Karpas-422 (cell line): ENCODE measurements around the gene RPL9. TPM values are rescaled to one million over a fixed set of nuclear protein-coding genes. Genes with fewer than 3 reads are reported as not detected.
"Not testable (repeated sequence)": the region's sequence is repeated elsewhere in the genome, so short reads cannot be mapped to it uniquely, and the experiment has no call there.

Source experiments
- DNase-seq: peaks from one replicate; pipeline ENCODE4 v3.0.0-alpha.2; 2015
- H2AFZ ChIP-seq: fragments of 200-600 bp; sonication (generic); 2 replicates; pipeline ENCODE4 v1.6.1; 2014; ENCODE audit warnings: antibody characterized with exemption, low read length, mixed read lengths
- H3K27ac ChIP-seq: fragments of 200-600 bp; sonication (generic); 2 replicates; pipeline ENCODE4 v1.5.1; 2014; ENCODE audit warnings: mild to moderate bottlenecking, low read length, moderate library complexity
- H3K27me3 ChIP-seq: fragments of 200-600 bp; sonication (generic); 2 replicates; pipeline ENCODE4 v1.6.1; 2014; ENCODE audit warnings: low read length, mixed read lengths
- H3K36me3 ChIP-seq: fragments of 200-600 bp; sonication (generic); 2 replicates; pipeline ENCODE4 v1.6.1; 2014; ENCODE audit warnings: low read length, mixed read lengths; ENCODE audit not compliant: insufficient read depth
- H3K4me1 ChIP-seq: fragments of 200-600 bp; sonication (generic); 2 replicates; pipeline ENCODE4 v1.6.1; 2014; ENCODE audit warnings: mild to moderate bottlenecking, low read length, mixed read lengths
- H3K4me2 ChIP-seq: fragments of 200-600 bp; sonication (generic); 2 replicates; pipeline ENCODE4 v1.6.1; 2014; ENCODE audit warnings: low read length, low read depth, mild to moderate bottlenecking; ENCODE audit not compliant: poor library complexity, severe bottlenecking
- H3K4me3 ChIP-seq: fragments of 200-600 bp; sonication (generic); 2 replicates; pipeline ENCODE4 v1.5.1; 2014; ENCODE audit warnings: mild to moderate bottlenecking, antibody characterized with exemption, low read length, mixed read lengths
- H3K79me2 ChIP-seq: fragments of 200-600 bp; sonication (generic); 2 replicates; pipeline ENCODE4 v1.6.1; 2014; ENCODE audit warnings: mild to moderate bottlenecking, low read length, mixed read lengths
- H3K9ac ChIP-seq: fragments of 200-600 bp; sonication (generic); 2 replicates; pipeline ENCODE4 v1.6.0; 2014; ENCODE audit warnings: low read length
- H3K9me2 ChIP-seq: fragments of 200-600 bp; sonication (generic), shearing (Covaris generic); replicated peaks from 2 replicates; pipeline ENCODE4 v1.6.0; 2014; ENCODE audit warnings: mild to moderate bottlenecking, low read length, moderate library complexity; ENCODE audit not compliant: insufficient read depth
- H3K9me3 ChIP-seq: fragments of 300-700, 200-600 bp; sonication (generic); 2 replicates; pipeline ENCODE4 v1.6.1; 2014; ENCODE audit warnings: low read length, mixed read lengths
- H4K20me1 ChIP-seq: fragments of 200-600 bp; sonication (generic); 2 replicates; pipeline ENCODE4 v1.6.1; 2014; ENCODE audit warnings: mild to moderate bottlenecking, antibody characterized with exemption, low read length, low read depth; ENCODE audit not compliant: insufficient read depth
- total RNA-seq: library from RNA; depleted of rRNA; stranded (reverse); fragments of >200 nt; shearing (Covaris generic); gene quantifications from 2 replicates; pipeline ENCODE4 v1.2.3, GENCODE V29; 2014; ENCODE audit warnings: low replicate concordance; rRNA removed

RPL9 gene
- 3,556 and 5,641 TPM in 2 replicates for total RNA-seq

- Histone ChIP-seq H3K79me2 (peaks cover 43% of the 10 kb centered on the region), H3K36me3 (peaks cover 55% of the 10 kb centered on the region), H3K27me3 (no peaks in the 10 kb centered on the region)
Observed at GRCh38 chr4:39458505-39459300, at the start of gene RPL9, which contains the start of gene LIAS. TSS of gene RPL9 (minus strand) at chr4:39458922. CDS start at chr4:39458439, 483 bp downstream. TSS of gene LIAS (plus strand) at chr4:39459056. CDS start at chr4:39459118, 62 bp downstream.

GRCh38 chr4:39505581-39505980, 46.9 kb upstream of the RPL9 start:
- Histone ChIP-seq H3K4me2 (no peak overlapping the region), H3K4me3 (no peak overlapping the region), H3K79me2 (no peaks in the 10 kb centered on the region), H3K9me3 (no peaks in the 10 kb centered on the region), H3K4me1 (no peaks in the 10 kb centered on the region), H2AFZ (no peak overlapping the region), H3K9me2 (no peaks in the 10 kb centered on the region), H3K9ac (no peak overlapping the region), H3K36me3 (peaks cover 42% of the 10 kb centered on the region), H3K27me3 (no peaks in the 10 kb centered on the region), H4K20me1 (no peaks in the 10 kb centered on the region), H3K27ac (no peak overlapping the region)
- no peak for DNase-seq

More at GRCh38 chr4:39458505-39459300, at the start of gene RPL9, which contains the start of gene LIAS:
- H3K4me3 ChIP-seq, result peak within 1 kb of the TSS; percentile 95
- H4K20me1 ChIP-seq, result peaks cover 38% of the 10 kb centered on the region
- H3K9ac ChIP-seq, result peak within 1 kb of the TSS; percentile 84
- H3K4me2 ChIP-seq, result peak within 1 kb of the TSS; percentile 94
- peak; percentile 99 for DNase-seq
- H3K9me2 ChIP-seq, result no peaks in the 10 kb centered on the region
- H3K4me1 ChIP-seq, result peaks cover 38% of the 10 kb centered on the region
- no peaks in the 10 kb centered on the region for H3K9me3 ChIP-seq
- H2AFZ ChIP-seq, result peak within 1 kb of the TSS; percentile 47; the same call in 1 of the 2 replicates
- H3K27ac ChIP-seq, result peak within 1 kb of the TSS; percentile 84

DNA sequence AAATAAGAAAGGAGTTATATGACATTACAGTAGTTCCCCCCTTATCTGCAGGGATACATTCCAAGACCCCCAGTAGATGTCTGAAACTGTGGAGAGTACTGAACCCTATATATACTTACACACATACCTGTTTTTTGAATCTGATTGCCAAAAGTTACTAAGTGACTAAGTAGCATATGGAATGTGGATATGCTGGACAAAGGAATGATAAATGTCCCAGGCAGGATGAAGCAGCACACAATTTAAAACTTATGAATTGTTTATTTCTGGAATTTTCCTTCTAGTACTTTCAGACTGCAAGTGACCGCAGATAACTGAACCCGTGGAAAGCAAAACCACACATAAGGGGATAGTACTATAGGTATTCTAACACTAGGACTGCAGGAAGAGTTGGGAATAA, 45.8 kb upstream of the RPL9 start:
- H2AFZ ChIP-seq, result no peak overlapping the region
- no peak overlapping the region for H3K4me3 ChIP-seq
- no peaks in the 10 kb centered on the region for H3K79me2 ChIP-seq
- no peak overlapping the region for H3K27ac ChIP-seq
- H3K9me2 ChIP-seq, result no peaks in the 10 kb centered on the region
- H3K4me1 ChIP-seq, result no peaks in the 10 kb centered on the region
- no peak overlapping the region for H3K4me2 ChIP-seq
- no peak overlapping the region for H3K9ac ChIP-seq
- H3K36me3 ChIP-seq, result peaks cover 38% of the 10 kb centered on the region
- no peaks in the 10 kb centered on the region for H3K27me3 ChIP-seq
- H3K9me3 ChIP-seq, result no peaks in the 10 kb centered on the region
- no peaks in the 10 kb centered on the region for H4K20me1 ChIP-seq
- DNase-seq, result no peak

DNA sequence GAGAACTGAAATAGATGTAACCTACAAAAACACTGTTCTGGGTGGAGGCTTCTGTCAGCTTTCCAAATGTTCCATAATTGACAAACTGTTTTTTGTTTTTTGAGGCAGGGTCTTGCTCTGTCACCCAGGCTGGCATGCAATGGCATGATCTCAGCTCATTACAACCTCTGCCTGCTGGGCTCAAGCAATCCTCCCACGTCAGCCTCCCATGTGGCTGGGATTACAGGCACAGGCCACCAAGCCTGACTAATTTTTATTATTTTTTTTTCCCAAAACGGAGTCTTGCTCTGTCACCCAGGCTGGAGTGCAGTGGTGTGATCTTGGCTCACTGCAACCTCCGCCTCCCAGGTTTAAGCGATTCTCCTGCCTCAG, 43.9 kb upstream of the RPL9 start:
- not testable (repeated sequence) for H3K4me1 ChIP-seq, DNase-seq, H3K27ac ChIP-seq, H3K9me3 ChIP-seq, H4K20me1 ChIP-seq, H3K4me2 ChIP-seq, H3K9me2 ChIP-seq, H3K9ac ChIP-seq, H3K79me2 ChIP-seq, H3K27me3 ChIP-seq, H2AFZ ChIP-seq, H3K4me3 ChIP-seq
- H3K36me3 ChIP-seq, result peaks cover 41% of the 10 kb centered on the region

DNA sequence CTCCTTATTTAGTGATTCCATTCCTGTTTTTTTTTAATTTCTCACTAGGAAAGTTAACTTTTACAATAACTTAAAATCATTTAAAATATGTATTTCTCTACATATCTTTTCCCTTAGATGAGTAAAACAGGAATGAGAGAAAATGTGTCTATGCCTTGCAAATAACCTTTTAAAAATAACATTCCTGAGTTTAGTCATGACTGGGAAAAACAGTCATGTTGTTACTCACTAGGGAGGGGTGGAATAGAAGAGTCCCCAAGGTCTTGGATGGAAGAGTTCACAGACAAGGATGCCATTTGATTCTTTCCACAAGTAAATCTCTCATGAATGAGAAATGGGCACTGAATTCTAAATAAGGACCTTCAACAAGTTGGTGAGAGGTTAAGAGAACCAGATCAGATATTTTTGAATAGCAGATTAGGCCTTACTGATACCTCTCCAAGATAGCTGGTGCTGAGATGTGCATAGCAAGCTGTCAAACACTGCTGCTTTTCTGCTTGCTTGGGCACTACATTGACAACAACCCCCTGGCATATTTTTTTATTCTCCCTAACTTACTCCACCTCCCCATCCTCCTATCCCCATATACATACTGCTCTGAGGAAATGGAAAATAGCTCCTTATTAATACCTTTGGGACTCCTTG, 43.4 kb upstream of the RPL9 start:
- Histone ChIP-seq H3K27ac (no peak overlapping the region), H3K79me2 (no peaks in the 10 kb centered on the region), H4K20me1 (no peaks in the 10 kb centered on the region), H3K4me1 (no peaks in the 10 kb centered on the region), H3K9me2 (no peaks in the 10 kb centered on the region), H2AFZ (no peak overlapping the region), H3K9me3 (no peaks in the 10 kb centered on the region), H3K36me3 (peaks cover 38% of the 10 kb centered on the region), H3K4me2 (no peak overlapping the region), H3K4me3 (no peak overlapping the region), H3K27me3 (no peaks in the 10 kb centered on the region), H3K9ac (no peak overlapping the region)
- DNase-seq, result no peak

- no peak for DNase-seq
- Histone ChIP-seq H3K79me2 (no peaks in the 10 kb centered on the region), H4K20me1 (no peaks in the 10 kb centered on the region), H2AFZ (no peak overlapping the region), H3K9me3 (no peaks in the 10 kb centered on the region), H3K27ac (no peak overlapping the region), H3K9ac (no peak overlapping the region), H3K4me3 (no peak overlapping the region), H3K4me1 (no peaks in the 10 kb centered on the region), H3K36me3 (peaks cover 25% of the 10 kb centered on the region), H3K4me2 (no peak overlapping the region), H3K27me3 (no peaks in the 10 kb centered on the region), H3K9me2 (no peaks in the 10 kb centered on the region)
Observed at GRCh38 chr4:39498727-39499020, 40.0 kb upstream of the RPL9 start.

DNA sequence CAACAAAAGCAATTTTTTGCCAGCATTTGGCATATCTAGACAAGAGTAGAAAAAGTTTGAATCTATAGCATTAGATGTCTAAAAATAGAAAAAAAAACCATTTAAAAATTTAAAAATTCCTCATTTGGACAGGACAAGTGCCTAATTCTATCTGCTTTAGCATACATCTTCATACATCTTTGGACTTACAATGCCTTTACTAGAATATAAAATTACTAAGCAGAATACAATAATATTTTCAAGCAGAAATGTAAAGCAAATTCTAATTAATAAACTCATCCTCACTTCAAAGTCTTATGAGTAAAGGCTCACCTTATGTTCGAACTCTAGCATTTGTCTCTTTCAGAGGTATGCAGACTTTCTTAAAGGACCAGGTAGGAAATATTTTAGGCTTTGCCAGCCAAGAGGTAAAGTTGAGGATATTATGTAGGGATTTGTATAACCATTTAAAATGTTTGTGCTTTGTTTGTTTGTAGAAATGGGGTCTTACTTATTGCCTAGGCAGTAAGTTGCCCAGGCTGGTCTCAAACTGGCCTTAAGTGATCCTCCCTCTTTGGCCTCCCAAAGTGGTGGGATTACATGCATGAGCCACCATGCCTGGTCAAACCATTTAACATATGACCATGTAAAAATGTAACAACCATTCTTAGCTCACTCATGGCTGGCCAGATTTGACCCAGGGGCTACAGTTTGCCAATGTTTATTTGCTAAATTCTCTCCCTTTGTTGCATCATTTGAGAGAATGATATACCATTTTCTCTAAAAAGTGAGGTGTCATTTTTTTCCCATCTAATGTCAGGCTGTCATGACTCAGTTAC, 39.4 kb upstream of the RPL9 start:
- DNase-seq, result no peak

More for the DNA sequence above, 39.4 kb upstream of the RPL9 start:
- H3K9me2 ChIP-seq, result no peaks in the 10 kb centered on the region
- H3K9ac ChIP-seq, result no peak overlapping the region
- H3K4me2 ChIP-seq, result no peak overlapping the region
- no peaks in the 10 kb centered on the region for H3K4me1 ChIP-seq
- no peaks in the 10 kb centered on the region for H3K79me2 ChIP-seq
- H4K20me1 ChIP-seq, result no peaks in the 10 kb centered on the region
- peaks cover 25% of the 10 kb centered on the region for H3K36me3 ChIP-seq
- no peak overlapping the region for H2AFZ ChIP-seq
- no peak overlapping the region for H3K4me3 ChIP-seq
- no peaks in the 10 kb centered on the region for H3K9me3 ChIP-seq
- no peaks in the 10 kb centered on the region for H3K27me3 ChIP-seq
- H3K27ac ChIP-seq, result no peak overlapping the region
